Parathyroid adenoma (tissue), 2 donors: ENCODE data around the gene EML1.

ENCODE experiments used
- H2AFZ ChIP-seq: fragments of 300-600 bp; sonication (generic); one replicate; pipeline ENCODE4 v1.7.0; 2017; ENCODE audit warnings: antibody characterized with exemption, mild to moderate bottlenecking
- H3K27ac ChIP-seq: fragments of 300-600 bp; sonication (generic); one replicate; pipeline ENCODE4 v1.7.0; 2017
- H3K27me3 ChIP-seq: fragments of 300-600 bp; sonication (generic); one replicate; pipeline ENCODE4 v1.7.0; 2017; ENCODE audit warnings: low read length; ENCODE audit not compliant: control insufficient read depth, insufficient read depth
- H3K36me3 ChIP-seq: fragments of 300-600 bp; sonication (generic); one replicate; pipeline ENCODE4 v1.7.0; 2017; ENCODE audit warnings: low read length; ENCODE audit not compliant: control insufficient read depth, insufficient read depth
- H3K4me1 ChIP-seq: fragments of 300-600 bp; sonication (generic); one replicate; pipeline ENCODE4 v1.7.0; 2017; ENCODE audit warnings: control low read depth
- H3K4me2 ChIP-seq: fragments of 300-600 bp; sonication (generic); one replicate; pipeline ENCODE4 v1.7.0; 2017; ENCODE audit warnings: low read length
- H3K4me3 ChIP-seq: fragments of 300-600 bp; sonication (generic); one replicate; pipeline ENCODE4 v1.7.0; 2017; ENCODE audit warnings: low read depth, low read length
- H3K79me2 ChIP-seq: fragments of 300-600 bp; sonication (generic); one replicate; pipeline ENCODE4 v1.7.0; 2017; ENCODE audit warnings: control low read depth
- H3K9ac ChIP-seq: fragments of 300-600 bp; sonication (generic); one replicate; pipeline ENCODE4 v1.7.0; 2017; ENCODE audit warnings: mild to moderate bottlenecking
- H3K9me3 ChIP-seq: fragments of 300-600 bp; sonication (generic); one replicate; pipeline ENCODE4 v1.7.0; 2017; ENCODE audit warnings: low read length; ENCODE audit not compliant: control insufficient read depth
- TF ChIP-seq, protein P1 (sequence below): fragments of 300-600 bp; sonication (generic); IDR thresholded peaks from one replicate; pipeline ENCODE4 v1.7.0; 2017; ENCODE audit warnings: antibody characterized with exemption, mild to moderate bottlenecking
- donor health status: primary hyperparathyroidism.

EML1 gene

DNA sequence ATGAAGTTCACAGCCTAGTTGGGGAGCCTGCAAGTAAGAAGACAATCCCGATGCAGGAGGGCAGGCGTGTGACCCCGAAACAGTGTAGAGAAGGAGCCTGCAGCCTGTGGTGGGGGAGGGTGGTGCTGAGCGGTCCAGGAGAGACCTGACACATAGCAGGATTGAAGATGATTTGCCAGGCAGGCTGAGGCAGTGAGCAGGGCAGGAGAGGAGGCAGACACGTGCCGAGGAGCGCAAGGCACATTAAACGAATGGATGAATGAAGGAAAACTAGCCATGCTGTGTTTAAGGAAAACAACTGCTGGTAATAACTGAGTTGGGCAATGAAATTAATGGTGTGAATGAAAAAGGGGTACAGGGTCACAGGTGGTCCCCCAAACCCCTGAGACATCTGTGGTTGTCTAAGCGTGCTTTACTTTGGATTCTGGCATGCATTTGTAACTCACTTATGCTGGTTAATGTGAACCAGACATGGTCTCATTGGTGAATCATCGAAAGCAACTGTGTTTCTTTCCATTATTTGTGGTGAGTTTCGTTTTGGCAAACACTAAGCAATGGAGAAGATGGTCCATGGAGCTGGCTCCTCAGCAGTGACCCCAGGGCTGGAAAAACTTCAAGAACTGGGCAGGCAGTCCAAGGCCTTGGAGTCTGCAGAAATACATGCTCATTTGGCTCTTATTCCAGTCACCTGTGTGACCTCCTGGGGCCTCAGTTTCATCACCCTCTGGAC lies 175.1 kb downstream of the EML1 start:
- H2AFZ ChIP-seq: no peak overlapping the region
- no peak overlapping the region for H3K9ac ChIP-seq
- H3K27ac ChIP-seq: no peak overlapping the region
- no peaks in the 10 kb centered on the region for H3K27me3 ChIP-seq
- H3K79me2 ChIP-seq: no peaks in the 10 kb centered on the region
- H3K9me3 ChIP-seq: no peaks in the 10 kb centered on the region
- H3K36me3 ChIP-seq: no peaks in the 10 kb centered on the region
- H3K4me1 ChIP-seq: no peaks in the 10 kb centered on the region
- TF ChIP-seq, protein P1, sequence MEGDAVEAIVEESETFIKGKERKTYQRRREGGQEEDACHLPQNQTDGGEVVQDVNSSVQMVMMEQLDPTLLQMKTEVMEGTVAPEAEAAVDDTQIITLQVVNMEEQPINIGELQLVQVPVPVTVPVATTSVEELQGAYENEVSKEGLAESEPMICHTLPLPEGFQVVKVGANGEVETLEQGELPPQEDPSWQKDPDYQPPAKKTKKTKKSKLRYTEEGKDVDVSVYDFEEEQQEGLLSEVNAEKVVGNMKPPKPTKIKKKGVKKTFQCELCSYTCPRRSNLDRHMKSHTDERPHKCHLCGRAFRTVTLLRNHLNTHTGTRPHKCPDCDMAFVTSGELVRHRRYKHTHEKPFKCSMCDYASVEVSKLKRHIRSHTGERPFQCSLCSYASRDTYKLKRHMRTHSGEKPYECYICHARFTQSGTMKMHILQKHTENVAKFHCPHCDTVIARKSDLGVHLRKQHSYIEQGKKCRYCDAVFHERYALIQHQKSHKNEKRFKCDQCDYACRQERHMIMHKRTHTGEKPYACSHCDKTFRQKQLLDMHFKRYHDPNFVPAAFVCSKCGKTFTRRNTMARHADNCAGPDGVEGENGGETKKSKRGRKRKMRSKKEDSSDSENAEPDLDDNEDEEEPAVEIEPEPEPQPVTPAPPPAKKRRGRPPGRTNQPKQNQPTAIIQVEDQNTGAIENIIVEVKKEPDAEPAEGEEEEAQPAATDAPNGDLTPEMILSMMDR: no peak
- H3K4me2 ChIP-seq: no peak overlapping the region
- no peak overlapping the region for H3K4me3 ChIP-seq

DNA sequence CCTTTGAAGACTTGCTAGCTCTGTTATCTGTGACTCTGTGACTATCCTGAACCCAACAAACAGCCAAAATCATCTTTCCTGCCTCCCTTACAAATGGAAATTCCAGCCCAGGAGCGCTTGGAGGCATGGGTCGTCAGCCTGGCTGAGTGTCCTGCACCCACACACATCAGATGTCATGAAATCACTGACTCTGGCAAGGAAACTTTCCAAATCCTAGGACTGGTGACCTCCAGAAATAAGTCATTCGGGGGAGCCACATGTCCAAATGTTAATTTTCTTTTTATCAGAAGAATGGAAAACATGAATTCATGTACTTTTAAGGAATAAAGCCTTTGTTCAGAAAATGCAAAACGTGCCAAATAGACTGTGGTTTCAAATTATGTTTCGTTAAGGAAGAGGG lies 175.7 kb downstream of the EML1 start:
- Histone ChIP-seq H3K4me2 (no peak overlapping the region), H3K27me3 (no peaks in the 10 kb centered on the region), H2AFZ (no peak overlapping the region), H3K4me3 (no peak overlapping the region), H3K9me3 (no peaks in the 10 kb centered on the region), H3K36me3 (no peaks in the 10 kb centered on the region), H3K79me2 (no peaks in the 10 kb centered on the region), H3K27ac (no peak overlapping the region), H3K9ac (no peak overlapping the region), H3K4me1 (no peaks in the 10 kb centered on the region)
- TF ChIP-seq, protein P1: no peak

DNA sequence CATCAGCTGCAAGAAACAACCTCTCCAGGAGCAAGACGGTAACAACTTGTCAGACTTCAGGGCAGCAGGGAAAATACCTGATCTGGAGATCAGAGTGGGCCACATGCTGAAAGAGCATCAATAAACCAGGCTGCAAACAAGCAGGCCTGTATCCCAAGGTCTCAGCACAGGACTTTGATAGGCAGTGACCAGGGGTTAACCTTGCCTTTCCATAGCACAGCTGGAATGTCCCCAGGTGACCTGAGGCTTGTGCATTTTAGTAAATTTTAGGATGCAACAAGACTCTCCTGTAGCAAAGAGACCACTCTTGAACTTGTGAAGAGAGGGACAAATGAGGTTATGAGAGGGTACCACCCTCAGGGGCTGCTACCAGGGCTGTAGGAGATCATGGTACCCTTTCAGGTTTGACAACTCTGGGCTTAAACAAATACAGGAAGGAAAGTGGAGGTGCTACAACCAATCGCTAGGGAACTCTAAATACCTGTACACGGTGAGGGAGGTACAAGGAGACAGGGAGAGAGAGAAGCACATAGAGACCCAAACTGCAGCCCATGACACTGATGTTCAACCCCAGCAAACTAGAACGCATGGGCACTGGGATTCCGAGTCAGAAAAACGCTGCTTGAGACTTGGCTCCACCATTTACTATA lies 176.6 kb downstream of the EML1 start:
- Histone ChIP-seq H3K9me3 (no peaks in the 10 kb centered on the region), H2AFZ (no peak overlapping the region), H3K27ac (no peak overlapping the region), H3K9ac (no peak overlapping the region), H3K4me1 (no peaks in the 10 kb centered on the region), H3K79me2 (no peaks in the 10 kb centered on the region), H3K27me3 (no peaks in the 10 kb centered on the region), H3K36me3 (no peaks in the 10 kb centered on the region), H3K4me3 (no peak overlapping the region), H3K4me2 (no peak overlapping the region)
- TF ChIP-seq, protein P1: no peak

GRCh38 chr14:99971087-99971940 lies 178.1 kb downstream of the EML1 start:
- no peaks in the 10 kb centered on the region for H3K79me2 ChIP-seq
- H3K4me1 ChIP-seq: no peaks in the 10 kb centered on the region
- peak overlapping the region; percentile 54 for H3K4me3 ChIP-seq
- H3K27ac ChIP-seq: no peak overlapping the region
- no peak overlapping the region for H3K9ac ChIP-seq
- H3K4me2 ChIP-seq: peak overlapping the region; percentile 44
- no peaks in the 10 kb centered on the region for H3K36me3 ChIP-seq
- H3K9me3 ChIP-seq: no peaks in the 10 kb centered on the region
- TF ChIP-seq, protein P1: no peak
- peak overlapping the region; percentile 87 for H2AFZ ChIP-seq
- no peaks in the 10 kb centered on the region for H3K27me3 ChIP-seq
